Muscle layer of colon (tissue), 2 donors: ENCODE data around the gene TMEM63C.

ENCODE experiments used
- H3K27ac ChIP-seq: one replicate; pipeline ENCODE4 v1.7.0; 2013; ENCODE audit warnings: low read depth, mild to moderate bottlenecking, low read length, moderate library complexity
- H3K27me3 ChIP-seq, 2 donors: one replicate each; pipeline ENCODE4 v1.7.0; 2013; ENCODE audit warnings: low read length in 2 of 2, mild to moderate bottlenecking in 2 of 2; ENCODE audit not compliant: insufficient read depth in 2 of 2, control insufficient read depth in 1 of 2
- H3K36me3 ChIP-seq: one replicate; pipeline ENCODE4 v1.7.0; 2013; ENCODE audit warnings: mild to moderate bottlenecking, low read length; ENCODE audit not compliant: insufficient read depth
- H3K4me1 ChIP-seq: one replicate; pipeline ENCODE4 v1.7.0; 2013; ENCODE audit warnings: mild to moderate bottlenecking, low read length; ENCODE audit not compliant: insufficient read depth
- H3K4me3 ChIP-seq, 2 donors: one replicate each; pipeline ENCODE4 v1.7.0; 2013; ENCODE audit warnings: low read length in 2 of 2, low read depth in 1 of 2, mild to moderate bottlenecking in 1 of 2, moderate library complexity in 1 of 2
- H3K9ac ChIP-seq: one replicate; pipeline ENCODE4 v1.7.0; 2013; ENCODE audit warnings: low read length
- H3K9me3 ChIP-seq: one replicate; pipeline ENCODE4 v1.7.0; 2013; ENCODE audit warnings: mild to moderate bottlenecking, low read length
- donor health status: abdominal sarcoma.
- donor health status: Adenocarcinoma of cecum.

Gene TMEM63C

GRCh38 chr14:77286576-77286975, 105.0 kb downstream of the TMEM63C start:
- no peaks in the 10 kb centered on the region for H3K27me3 ChIP-seq
- no peaks in the 10 kb centered on the region for H3K9me3 ChIP-seq
- H3K4me1 ChIP-seq = no peaks in the 10 kb centered on the region
- peaks cover 70% of the 10 kb centered on the region for H3K36me3 ChIP-seq
- no peak overlapping the region for H3K9ac ChIP-seq
- H3K27ac ChIP-seq = no peak overlapping the region
- H3K4me3 ChIP-seq = no peak overlapping the region

GRCh38 chr14:77290705-77291104, 109.1 kb downstream of the TMEM63C start:
- Histone ChIP-seq H3K9ac (no peak overlapping the region), H3K4me1 (no peaks in the 10 kb centered on the region), H3K27ac (no peak overlapping the region), H3K27me3 (no peaks in the 10 kb centered on the region), H3K4me3 (no peak overlapping the region), H3K9me3 (no peaks in the 10 kb centered on the region), H3K36me3 (peaks cover 46% of the 10 kb centered on the region)

- Histone ChIP-seq H3K9ac (no peak overlapping the region), H3K4me1 (no peaks in the 10 kb centered on the region), H3K27ac (no peak overlapping the region), H3K9me3 (no peaks in the 10 kb centered on the region), H3K27me3 (no peaks in the 10 kb centered on the region), H3K4me3 (no peak overlapping the region), H3K36me3 (peaks cover 29% of the 10 kb centered on the region)
Measured at GRCh38 chr14:77296155-77296554, 114.6 kb downstream of the TMEM63C start.

- Histone ChIP-seq H3K9ac (no peak overlapping the region), H3K4me3 (no peak overlapping the region), H3K27me3 (no peaks in the 10 kb centered on the region), H3K4me1 (no peaks in the 10 kb centered on the region), H3K36me3 (peaks cover 24% of the 10 kb centered on the region), H3K9me3 (no peaks in the 10 kb centered on the region), H3K27ac (no peak overlapping the region)
Measured at GRCh38 chr14:77296906-77297305, 115.3 kb downstream of the TMEM63C start.

GRCh38 chr14:77299771-77300170, 118.2 kb downstream of the TMEM63C start:
- H3K4me1 ChIP-seq = no peaks in the 10 kb centered on the region
- peaks cover 33% of the 10 kb centered on the region for H3K36me3 ChIP-seq
- H3K9me3 ChIP-seq = no peaks in the 10 kb centered on the region
- no peak overlapping the region for H3K9ac ChIP-seq
- H3K4me3 ChIP-seq = no peak overlapping the region
- H3K27ac ChIP-seq = no peak overlapping the region
- no peaks in the 10 kb centered on the region for H3K27me3 ChIP-seq

GRCh38 chr14:77301103-77301502, 119.5 kb downstream of the TMEM63C start:
- Histone ChIP-seq H3K4me1 (no peaks in the 10 kb centered on the region), H3K27ac (no peak overlapping the region), H3K9ac (no peak overlapping the region), H3K27me3 (no peaks in the 10 kb centered on the region), H3K36me3 (peaks cover 29% of the 10 kb centered on the region), H3K4me3 (no peak overlapping the region), H3K9me3 (no peaks in the 10 kb centered on the region)

GRCh38 chr14:77302926-77303325, 121.3 kb downstream of the TMEM63C start:
- no peak overlapping the region for H3K9ac ChIP-seq
- H3K27me3 ChIP-seq = no peaks in the 10 kb centered on the region
- H3K4me3 ChIP-seq = no peak overlapping the region
- H3K27ac ChIP-seq = no peak overlapping the region
- H3K4me1 ChIP-seq = peaks cover 15% of the 10 kb centered on the region
- H3K36me3 ChIP-seq = peaks cover 20% of the 10 kb centered on the region
- no peaks in the 10 kb centered on the region for H3K9me3 ChIP-seq

- Histone ChIP-seq H3K4me1 (peaks cover 15% of the 10 kb centered on the region), H3K4me3 (no peak overlapping the region), H3K36me3 (peaks cover 13% of the 10 kb centered on the region), H3K27me3 (no peaks in the 10 kb centered on the region), H3K9ac (no peak overlapping the region), H3K9me3 (no peaks in the 10 kb centered on the region), H3K27ac (no peak overlapping the region)
Measured at GRCh38 chr14:77303417-77304156, 122.0 kb downstream of the TMEM63C start.

GRCh38 chr14:77305696-77306095, 124.1 kb downstream of the TMEM63C start:
- no peak overlapping the region for H3K4me3 ChIP-seq
- peaks cover 15% of the 10 kb centered on the region for H3K4me1 ChIP-seq
- H3K27ac ChIP-seq = no peak overlapping the region
- H3K9me3 ChIP-seq = no peaks in the 10 kb centered on the region
- no peak overlapping the region for H3K9ac ChIP-seq
- peaks cover 13% of the 10 kb centered on the region for H3K36me3 ChIP-seq
- no peaks in the 10 kb centered on the region for H3K27me3 ChIP-seq

- no peak overlapping the region for H3K27ac ChIP-seq
- H3K9me3 ChIP-seq = no peaks in the 10 kb centered on the region
- H3K9ac ChIP-seq = no peak overlapping the region
Measured at GRCh38 chr14:77306416-77306815, 124.8 kb downstream of the TMEM63C start.

GRCh38 chr14:77306851-77307496, 125.4 kb downstream of the TMEM63C start:
- no peaks in the 10 kb centered on the region for H3K9me3 ChIP-seq
- H3K9ac ChIP-seq = no peak overlapping the region
- no peaks in the 10 kb centered on the region for H3K27me3 ChIP-seq
- H3K27ac ChIP-seq = peak overlapping the region; percentile 12
- H3K4me1 ChIP-seq = peaks cover 15% of the 10 kb centered on the region
- H3K36me3 ChIP-seq = peaks cover 12% of the 10 kb centered on the region
- H3K4me3 ChIP-seq = no peak overlapping the region

More at GRCh38 chr14:77306416-77306815, 124.8 kb downstream of the TMEM63C start:
- no peak overlapping the region for H3K4me3 ChIP-seq
- peaks cover 13% of the 10 kb centered on the region for H3K36me3 ChIP-seq
- H3K4me1 ChIP-seq = peaks cover 15% of the 10 kb centered on the region
- no peaks in the 10 kb centered on the region for H3K27me3 ChIP-seq
